ENCODE measurements around the gene KLHDC4.
"Not testable (repeated sequence)": the region's sequence is repeated elsewhere in the genome, so short reads cannot be mapped to it uniquely, and the experiment has no call there.

KLHDC4 gene

DNA sequence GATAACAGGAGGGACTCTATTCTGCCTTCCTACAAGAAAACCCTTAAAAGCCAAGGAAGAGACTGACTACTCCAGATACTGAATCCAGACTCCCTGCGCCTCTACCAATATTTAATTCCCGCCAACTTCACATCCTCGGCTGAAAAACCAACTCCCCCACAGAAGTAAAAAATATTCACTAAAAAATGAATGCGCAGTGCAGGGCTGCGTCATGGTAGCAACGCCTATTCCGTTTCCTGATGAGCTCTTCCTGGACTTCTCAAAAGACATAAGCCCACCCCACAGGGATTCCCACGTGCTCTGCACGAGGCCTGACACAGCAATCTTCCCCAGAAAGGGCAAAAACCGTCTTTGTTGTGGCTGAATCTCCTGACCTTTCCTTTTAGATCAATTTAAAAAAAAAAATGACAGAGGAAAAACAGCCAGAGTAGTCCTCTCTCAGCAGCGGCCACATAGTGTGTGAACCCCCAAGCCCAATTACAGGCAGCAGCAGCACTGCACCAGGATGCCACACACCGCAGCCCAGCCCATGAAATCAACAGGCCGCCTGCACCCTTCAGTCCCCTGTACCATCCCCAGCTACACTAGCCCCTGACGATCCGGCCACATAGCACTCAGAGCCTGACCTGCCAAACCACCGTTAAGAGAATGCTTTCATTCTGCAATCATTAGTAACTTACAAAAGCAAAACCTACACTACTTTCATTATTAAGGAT lies 23.9 kb downstream of the KLHDC4 start:
- no peak for DNase-seq

DNA sequence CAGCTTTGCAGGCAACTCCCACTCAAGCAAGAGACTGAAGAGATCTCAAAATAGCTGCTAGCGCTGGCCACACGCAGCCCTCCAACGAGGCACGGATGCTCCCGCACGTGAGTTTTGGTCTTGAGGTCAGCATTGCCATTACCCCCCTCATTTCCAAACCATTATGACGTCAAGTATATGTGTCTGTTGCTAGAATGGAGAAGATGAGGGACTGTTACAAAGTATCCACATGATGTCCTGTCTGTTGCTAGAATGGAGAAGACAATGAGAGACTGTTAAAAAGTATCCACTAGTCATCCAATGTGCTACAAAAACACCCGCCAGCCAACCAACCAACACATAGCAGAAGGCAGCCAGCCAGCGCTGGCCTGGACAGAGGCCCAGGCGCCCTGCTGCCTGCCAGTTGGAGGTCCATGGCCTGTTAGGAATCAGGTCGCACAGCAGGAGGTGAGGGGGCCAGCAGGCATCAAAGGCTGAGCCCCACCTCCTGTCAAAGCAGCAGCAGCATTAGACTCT lies 24.8 kb downstream of the KLHDC4 start:
- DNase-seq = no peak

DNA sequence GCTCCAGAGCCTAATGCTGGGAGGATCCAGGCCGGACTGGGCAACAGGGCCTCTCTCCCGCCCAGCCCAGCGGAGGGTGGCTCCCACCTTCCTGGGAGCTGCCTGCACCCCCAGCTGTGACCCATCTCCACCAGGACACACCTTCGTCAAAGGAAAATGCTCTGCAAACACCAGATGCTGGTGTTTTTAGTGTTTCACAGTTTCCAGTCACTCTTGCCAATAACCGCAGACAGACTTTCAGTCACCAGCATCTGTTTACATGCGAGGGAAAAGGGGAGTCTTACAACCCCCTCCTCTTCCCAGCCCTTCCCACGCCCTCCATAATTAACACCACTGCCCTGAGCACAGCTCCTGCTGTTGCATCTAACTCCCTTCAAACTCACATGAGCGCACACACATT lies 25.3 kb downstream of the KLHDC4 start:
- no peak for DNase-seq

DNA sequence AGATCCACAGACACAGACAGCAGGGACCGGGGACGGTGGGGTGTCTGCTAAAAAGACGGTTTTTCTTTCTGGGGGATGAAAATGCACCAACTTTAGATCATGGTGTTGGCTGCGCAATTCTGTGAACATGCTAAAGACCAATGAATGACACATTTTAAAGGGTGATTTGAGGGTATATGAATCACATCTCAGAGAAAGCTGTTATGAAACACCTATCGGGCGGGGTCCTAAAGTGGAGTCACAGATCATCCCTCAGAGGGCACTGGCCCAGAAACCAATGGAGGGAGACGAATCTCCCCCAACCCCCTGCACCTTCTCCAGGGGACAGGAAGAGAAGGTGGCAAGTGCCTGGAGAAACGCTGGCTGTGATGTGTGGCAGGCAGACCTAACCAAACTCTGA lies 26.0 kb downstream of the KLHDC4 start:
- DNase-seq = no peak

DNA sequence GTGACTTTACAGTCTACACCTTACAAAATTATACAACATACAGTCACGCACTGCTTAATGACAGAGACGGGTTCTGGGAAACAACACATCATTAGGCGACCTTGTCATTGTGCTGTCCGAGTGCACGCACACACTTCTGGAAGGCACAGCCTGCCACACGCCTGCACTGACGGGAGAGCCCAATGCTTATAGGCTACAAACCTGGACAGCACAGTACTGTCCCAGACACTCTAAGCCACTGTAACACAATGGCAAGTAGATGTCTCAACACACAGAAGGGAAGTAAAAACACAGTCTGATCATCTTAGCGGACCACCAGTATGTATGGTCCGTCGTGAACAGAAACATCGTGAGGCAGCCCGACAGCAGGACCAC lies 29.8 kb downstream of the KLHDC4 start:
- DNase-seq = no peak

DNA sequence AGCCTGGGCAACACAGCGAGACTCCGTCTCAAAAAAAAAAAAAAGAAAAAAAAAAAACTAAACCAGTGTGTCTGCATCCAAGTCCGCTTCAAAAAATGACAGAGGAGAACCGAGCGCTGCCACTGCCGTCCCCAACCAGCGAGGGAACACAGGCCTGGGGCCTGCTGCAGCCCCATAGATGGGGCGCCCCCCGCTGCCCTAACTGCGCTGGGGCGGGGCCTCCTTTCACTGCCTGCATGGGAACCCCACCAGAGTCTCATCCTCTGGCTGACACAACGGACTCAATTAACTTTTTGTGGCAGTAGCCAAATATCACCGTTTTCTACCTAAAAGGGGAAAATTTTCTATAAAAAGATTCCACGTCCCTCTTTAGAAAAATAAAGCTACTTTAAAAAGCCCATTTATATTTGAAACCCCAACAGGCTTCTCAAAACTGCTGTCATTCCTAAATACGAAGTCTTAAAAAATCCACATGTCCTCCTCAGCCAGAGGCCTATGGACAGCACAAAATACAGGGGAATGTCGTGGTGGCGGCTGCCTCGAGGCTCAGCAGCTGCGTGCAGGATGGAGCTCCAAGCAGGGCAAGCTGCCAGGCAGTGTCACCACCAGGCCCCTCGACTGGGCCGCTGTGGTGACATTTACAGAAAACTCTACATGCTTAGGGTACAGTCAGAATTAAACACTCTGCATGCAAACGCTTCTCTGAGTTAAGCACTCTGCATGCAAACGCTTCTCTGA lies 30.3 kb downstream of the KLHDC4 start:
- DNase-seq = no peak

DNA sequence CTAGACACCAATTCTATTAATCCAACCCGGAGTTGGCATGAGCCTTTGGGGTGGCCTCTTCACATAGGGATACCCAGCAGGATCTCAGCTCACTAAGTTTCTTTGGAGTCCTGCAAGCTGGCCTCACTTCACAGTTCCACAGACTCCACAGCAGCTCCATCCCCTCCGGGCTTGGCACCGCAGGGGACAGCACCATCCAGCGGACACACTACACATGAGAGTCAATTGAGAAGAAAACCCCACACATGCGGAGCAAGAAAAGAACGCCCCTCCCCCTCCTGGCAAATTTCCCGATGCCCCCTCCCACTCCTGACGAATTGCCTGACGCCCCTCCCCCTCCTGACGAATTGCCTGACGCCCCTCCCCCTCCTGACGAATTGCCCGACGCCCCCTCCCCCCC lies 31.1 kb downstream of the KLHDC4 start:
- no peak for DNase-seq

DNA sequence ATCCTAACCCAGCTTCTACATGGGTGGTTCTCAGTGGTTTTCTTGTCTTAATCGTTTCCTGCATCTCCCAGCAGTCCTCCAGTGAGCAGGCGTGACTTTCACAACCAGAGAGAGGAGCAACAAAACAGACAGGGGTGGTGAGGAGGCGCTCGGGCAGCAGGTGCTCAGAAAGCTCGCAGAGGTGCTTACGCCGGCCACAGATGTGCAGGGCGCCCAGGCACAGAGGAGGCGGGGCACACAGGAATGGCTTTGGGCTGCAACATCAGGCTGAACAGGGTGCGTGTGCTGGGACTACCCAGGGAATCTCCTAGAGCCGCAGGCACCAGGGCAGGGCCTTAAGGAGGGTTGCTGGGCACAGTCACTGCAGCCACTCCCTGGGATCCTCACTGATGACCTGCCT lies 32.6 kb downstream of the KLHDC4 start:
- DNase-seq = no peak

DNA sequence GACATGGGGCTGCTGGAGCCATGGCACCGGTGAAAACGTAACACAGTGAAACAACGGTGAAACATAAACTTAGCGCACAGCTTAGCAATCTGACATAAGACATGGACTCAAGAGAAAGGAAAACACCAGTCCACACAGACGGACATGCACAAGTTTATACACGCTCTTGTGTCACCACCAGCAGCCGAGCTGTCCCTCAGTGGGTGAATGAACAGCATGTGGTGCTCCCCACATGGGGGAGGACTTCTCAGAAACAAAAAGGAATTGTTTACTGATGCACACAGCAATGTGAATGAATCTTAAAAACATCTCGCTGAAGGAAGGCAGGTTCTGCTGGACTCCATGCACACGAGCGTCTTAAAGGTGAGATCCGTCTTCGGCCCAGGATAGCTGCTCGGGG lies 34.2 kb downstream of the KLHDC4 start:
- DNase-seq = no peak

DNA sequence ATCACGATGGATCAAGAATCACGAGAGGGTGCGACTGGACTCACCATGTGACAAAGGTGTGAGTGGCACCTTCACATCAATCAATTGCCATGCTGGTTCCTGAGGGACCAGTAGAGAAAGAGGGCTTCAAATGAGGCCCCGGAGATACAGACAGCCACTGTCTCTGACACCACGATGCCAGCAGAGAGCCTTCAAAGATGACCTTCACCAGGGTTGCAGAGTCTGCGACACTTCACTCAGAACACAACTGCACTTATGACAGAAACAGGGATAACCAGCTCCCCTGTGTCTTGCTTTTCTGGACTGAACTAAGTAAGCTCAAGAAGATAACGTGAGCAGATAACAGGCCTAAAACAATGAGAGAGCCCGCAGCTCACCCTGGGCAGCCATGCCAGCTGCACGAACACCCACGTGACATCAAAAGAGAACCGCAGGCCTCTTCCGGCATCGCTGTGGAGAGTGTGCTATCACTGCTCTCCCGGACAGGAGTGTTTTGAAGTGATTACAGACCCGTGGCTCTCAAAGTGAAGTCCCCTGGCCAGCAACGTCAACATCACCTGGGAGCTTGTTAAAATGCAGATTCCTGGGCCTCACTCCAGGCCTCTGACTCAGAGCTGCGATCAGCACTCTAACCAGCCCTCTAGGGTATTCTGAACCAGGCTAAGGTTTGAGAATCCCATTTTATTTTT lies 36.4 kb downstream of the KLHDC4 start:
- peak; percentile 10 for DNase-seq

DNA sequence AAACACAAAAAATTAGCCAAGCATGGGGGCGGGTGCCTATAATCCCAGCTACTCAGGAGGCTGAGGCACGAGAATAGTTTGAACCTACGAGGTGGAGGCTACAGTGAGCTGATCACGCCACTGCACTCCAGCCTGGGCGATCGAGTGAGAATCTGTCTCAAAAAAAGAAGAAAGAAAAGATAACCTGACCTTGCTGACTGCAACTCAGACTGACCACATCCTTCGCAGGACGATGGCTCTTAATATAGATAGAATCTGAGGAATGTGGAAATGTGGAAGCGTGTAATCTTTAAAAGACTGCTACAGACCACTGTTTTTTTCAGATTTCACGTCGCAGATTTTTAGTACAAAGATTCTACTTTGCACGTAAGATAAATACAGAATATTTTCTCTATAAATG lies 37.8 kb downstream of the KLHDC4 start:
- DNase-seq = peak; percentile 35

DNA sequence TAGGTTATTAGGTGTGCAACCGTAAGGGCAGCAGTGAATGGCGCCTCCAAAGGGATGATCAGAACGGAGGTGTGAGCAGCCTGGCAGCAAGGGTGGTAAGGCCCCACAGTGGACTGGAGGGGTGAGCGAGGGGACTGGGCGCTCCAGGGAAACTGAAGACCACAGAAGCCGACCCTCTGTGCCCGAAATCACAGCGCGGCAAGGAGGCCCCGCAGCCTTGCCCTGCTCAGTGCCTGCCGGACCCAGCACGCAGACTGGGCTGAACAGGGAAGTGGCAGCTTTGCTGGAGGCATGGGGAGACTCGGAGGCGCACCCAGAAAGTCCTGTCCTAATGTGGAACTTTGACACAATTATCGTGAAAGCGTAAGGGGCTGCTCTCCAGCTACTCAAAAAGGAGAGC lies 38.4 kb downstream of the KLHDC4 start:
- no peak for DNase-seq

DNA sequence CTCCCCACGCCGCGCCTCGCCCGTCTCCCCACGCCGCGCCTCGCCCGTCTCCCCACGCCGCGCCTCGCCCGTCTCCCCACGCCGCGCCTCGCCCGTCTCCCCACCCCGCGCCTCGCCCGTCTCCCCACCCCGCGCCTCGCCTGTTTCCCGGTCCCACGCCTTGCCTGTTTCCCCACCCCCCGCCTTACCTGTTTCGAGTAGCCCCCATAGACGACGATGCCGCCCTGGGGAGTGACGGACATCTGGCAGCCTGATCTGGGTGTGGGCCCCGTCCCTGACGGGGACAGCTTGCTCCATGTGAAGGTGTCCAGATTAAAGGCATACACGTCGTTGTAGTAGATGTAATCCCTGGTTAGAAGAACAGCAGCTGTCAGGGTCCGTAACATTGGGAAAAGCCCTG lies 39.2 kb downstream of the KLHDC4 start:
- DNase-seq = not testable (repeated sequence)

DNA sequence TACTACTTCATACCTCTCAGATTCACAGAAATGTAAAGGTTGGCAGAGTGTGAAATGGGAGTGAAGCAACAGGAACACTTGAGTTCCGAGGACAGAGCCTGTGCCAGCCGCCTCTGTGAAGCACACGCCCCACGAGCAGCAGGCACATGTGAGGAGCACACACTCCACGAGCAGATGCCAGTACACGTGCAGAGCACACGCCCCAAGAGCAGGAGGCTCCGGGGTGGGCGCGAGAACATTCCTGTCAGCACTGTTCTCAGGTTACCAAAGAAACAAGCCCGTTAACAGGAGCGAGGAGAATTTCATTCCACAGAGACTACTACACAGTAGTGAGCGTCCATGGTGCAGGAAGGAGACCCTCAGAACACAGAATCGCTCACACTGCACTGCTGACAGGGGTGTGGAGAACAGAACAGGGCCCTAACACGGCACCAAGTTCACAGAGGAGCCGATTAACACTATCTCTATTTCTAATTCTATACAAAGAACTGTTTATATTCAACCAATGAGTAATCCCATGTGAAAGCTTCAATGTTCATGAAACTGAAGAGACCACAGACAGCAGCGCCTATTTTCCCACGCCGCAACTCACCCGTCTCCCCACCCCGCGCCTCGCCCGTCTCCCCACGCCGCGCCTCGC lies 40.1 kb downstream of the KLHDC4 start:
- DNase-seq = no peak

DNA sequence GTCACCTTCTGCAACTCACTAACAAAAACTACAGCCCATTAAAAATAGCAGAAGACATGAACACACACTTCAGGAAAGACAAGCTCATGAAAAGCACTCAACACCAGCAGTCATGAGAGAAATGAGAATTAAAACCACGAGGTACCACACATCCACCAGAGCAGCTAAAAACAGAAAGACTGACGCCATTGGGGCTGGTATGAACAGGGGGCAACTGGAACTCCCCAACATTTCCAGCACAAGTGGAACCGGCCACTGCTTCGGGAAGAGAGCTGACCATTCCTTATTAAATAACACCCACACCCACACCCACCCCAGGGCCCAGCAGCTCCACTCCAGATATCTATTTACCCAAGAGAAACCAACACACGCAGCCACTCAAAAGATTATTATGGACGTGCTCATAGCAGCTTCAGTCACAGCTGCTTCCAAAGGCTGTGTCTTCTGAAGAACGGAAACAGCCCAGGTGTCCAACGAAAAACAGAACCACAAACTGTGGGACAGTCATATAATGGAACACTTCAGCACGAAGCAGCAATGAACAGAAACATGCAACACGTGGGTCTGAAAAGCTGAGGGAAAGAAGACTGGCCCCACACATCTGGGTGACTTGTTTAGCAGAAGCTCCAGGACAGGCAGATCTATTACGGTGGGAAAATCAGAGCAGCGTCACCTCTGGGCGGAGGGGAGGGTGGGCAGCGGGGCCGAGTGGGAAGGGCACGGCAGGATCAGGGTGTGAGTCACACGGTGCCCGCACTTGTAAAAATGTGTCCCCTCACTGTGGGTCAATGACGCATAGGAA lies 41.1 kb downstream of the KLHDC4 start:
- no peak for DNase-seq

DNA sequence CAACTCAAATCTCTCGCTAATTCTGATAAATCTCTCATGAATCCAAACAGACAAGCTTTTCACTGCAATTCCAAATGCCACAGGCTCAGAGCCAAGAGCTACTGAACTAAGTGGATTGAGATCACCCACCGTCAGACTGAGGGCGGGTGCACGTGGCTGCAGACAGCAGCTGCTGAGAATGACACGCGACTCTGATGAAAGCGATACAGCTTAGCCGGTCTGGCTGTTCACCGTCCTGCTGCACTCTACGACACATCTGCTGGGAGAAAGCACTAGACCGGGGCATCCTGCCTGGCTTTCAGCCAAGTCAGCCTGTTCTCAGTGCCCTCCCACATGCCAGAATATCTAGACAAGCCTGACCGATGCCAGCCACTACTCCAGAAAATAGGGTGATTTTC lies 42.6 kb downstream of the KLHDC4 start:
- DNase-seq = peak; percentile 75

DNA sequence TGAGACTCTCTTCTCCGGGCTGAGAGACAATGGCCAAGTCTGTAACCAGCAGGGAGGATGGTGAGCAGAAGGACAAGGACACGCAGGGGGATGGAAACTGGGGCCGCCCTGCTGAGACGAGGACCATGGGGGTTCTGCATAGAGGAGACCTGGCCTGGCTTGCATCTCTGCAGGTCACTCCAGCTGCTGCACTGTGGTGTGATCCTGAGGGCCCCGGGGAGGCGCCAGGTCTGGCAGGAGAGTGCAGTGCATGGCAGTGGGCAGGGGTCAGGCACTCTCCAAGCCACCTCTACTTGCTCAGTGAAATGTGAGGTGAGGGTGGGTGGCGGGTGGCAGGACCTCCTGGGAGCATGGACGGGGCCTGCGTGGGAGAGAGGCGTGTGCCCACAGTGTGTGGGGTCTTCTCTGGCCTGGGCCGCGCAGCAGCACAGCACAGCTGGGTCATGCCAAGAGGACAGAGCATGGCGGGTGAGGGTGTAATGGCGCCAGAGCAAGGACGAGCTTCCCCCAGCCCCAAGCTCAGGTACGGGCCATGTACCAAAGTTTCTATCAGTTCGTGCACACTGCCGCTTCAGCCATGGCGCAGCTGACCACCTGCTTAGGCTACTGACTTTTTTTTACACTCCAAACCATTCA lies 43.1 kb downstream of the KLHDC4 start:
- DNase-seq = no peak

DNA sequence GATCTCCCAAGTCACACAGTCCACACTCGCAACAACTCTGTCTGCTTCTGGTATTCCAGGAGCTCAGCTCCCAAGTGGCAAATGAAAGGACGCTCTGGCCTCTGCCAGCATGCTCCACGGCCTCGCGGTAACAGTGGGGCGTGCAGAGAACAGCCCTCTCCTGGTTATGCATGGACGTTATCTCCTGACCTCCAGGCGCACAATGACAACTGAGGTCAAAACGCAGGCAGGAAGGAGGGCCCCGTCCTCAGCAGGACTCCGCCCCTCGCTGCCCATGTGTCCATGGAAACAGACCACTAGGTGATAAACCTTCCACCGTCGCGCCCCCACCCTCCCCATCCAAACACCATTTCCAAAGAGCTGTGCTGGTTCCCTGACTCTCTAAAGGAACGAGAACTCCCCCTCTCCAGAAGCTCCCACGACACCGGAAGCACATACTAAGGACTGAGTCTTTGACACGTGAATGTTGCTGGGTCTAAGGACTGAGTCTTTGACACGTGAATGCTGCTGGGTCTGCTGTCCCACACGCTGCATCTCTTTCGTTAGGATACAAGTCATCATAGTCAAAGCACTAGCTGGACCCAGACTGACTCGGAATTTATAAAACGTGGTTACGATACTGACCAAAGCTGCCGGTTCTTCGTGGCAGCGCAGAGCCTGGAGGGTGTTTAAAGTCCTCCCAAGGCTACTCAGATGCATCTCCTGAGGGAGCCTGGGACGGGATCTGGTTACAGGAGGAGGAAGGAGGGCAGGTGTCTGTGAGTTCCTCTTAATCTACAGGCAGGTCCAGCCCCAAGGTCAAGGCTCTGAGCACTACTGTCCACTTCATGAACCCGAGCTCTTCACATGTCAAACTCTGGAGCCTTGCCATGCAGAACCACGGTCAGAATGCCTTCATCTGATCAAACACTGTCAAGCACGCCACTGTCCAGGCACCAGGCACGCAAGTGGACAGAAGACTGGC lies 43.9 kb downstream of the KLHDC4 start:
- DNase-seq = peak; percentile 79

DNA sequence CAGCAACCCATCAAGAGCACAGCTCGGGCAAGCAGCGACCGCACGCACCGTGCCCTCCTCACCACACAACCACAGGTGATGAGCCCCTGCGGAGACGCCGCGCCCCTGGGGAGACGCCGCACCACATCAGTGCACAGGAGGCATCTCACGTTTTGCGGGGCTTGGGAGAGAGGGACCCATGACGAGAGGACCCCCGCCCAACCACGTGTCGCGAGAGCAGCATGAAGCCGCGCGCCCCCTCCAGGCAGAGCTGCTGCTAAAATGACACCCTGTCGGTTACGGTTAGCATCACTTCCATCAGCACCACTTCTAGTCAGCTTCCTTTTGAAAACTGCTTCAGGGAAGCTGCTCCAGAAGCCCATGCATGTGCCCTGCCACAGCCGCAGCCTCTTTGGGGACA lies 45.3 kb downstream of the KLHDC4 start:
- no peak for DNase-seq

DNA sequence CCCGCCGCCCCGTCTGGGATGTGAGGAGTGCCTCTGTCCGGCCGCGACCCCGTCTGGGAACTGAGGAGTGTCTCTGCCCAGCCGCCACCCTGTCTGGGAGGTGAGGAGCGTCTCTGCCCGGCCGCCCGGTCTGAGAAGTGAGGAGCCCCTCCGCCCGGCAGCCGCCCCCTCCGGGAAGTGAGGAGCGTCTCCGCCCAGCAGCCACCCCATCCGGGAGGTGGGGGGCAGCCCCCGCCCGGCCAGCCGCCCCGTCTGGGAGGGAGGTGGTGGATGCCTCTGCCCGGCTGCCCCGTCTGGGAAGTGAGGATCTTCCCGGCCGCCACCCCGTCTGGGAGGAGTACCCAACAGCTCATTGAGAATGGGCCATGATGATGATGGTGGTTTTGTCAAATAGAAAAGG lies 47.0 kb downstream of the KLHDC4 start:
- DNase-seq = not testable (repeated sequence)

DNA sequence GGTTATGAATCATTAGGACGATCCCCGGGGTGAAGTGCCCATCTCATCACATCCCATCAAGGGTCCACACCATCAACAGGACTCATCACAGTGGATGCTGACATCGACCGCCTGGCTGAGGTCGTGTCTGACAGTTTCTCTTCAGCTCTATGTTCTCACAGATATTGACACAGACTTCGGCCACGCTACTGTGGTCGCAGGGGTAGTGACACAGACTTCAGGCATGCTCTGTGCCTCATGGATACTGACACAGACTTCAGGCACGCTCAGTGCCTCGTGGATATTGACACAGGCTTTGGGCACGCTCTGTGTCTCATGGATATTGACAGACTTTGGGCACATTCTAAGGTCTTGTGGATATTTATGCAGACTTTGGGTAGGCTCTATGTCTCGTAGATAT lies 50.1 kb downstream of the KLHDC4 start:
- no peak for DNase-seq

Measured in hematopoietic multipotent progenitor cell treated with erythropoietin and hydrocortisone succinate and interleukin-3 and kit ligand, for 6 days (in vitro differentiated cells).